Measurements from ENCODE around the gene LCNL1.

LCNL1 gene

GRCh38 chr9:136978865-136979544 is 3.8 kb upstream of the LCNL1 start:
- H3K36me3 ChIP-seq (ENCODE audit: insufficient read depth) = no peaks in the 10 kb centered on the region
- H4K20me1 ChIP-seq (ENCODE audit: insufficient read depth) = no peaks in the 10 kb centered on the region
- H3K4me1 ChIP-seq (ENCODE audit: low read depth, poor library complexity, severe bottlenecking) = no peaks in the 10 kb centered on the region
- no peaks in the 10 kb centered on the region for H3K79me2 ChIP-seq (ENCODE audit: insufficient read depth, low read depth)
- H2AFZ ChIP-seq (ENCODE audit: low read depth) = no peak overlapping the region
- H3K27me3 ChIP-seq (ENCODE audit: insufficient read depth, low read depth) = peaks cover 43% of the 10 kb centered on the region
- TF ChIP-seq CTCF (conservative IDR thresholded peaks at IDR 0.05; ENCODE audit: low read depth, low read length) = no peak
- H3K27ac ChIP-seq = no peak overlapping the region
- H3K4me2 ChIP-seq = no peak overlapping the region
- no peak overlapping the region for H3K4me3 ChIP-seq (IDR thresholded peaks at IDR 0.05; ENCODE audit: insufficient read depth, low read depth, low read length)
- H3K9ac ChIP-seq = no peak overlapping the region

DNA sequence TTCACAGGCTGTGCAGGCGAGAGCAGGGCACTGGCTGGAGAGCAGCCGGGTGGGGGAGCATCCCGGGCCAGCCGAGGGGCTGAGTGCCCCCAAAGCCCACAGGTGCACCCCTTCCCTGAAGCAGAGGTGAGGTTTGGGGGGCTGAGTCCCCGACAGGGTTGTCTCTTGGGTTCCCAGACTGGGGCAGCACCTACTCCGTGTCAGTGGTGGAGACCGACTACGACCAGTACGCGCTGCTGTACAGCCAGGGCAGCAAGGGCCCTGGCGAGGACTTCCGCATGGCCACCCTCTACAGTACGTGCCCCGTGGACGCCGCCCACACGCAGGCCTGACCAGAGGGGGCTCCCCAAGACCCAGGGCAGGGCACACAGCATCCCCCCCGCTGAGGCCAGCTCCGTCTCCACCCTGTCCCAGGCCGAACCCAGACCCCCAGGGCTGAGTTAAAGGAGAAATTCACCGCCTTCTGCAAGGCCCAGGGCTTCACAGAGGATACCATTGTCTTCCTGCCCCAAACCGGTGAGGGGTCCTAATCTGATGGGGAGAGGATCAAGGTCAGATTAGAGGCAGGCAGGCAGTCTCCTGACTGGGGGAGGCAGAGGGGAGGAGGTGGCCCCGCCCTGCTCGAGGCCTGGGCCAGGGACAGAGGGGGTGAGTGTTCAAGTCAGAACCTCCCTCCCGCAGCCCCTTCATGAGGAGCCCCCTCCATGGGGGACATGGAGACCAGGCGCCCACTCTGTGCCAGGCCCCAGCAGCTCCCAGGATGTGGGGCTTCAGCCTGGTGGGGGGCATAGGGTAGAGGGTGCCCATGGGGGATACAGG is 2.8 kb upstream of the LCNL1 start:
- Histone ChIP-seq H4K20me1 (ENCODE audit: insufficient read depth) (no peaks in the 10 kb centered on the region), H3K79me2 (ENCODE audit: insufficient read depth, low read depth) (no peaks in the 10 kb centered on the region), H3K36me3 (ENCODE audit: insufficient read depth) (no peaks in the 10 kb centered on the region), H3K4me3 (IDR thresholded peaks at IDR 0.05; ENCODE audit: insufficient read depth, low read depth, low read length) (no peak overlapping the region), H3K4me2 (no peak overlapping the region), H3K4me1 (ENCODE audit: low read depth, poor library complexity, severe bottlenecking) (no peaks in the 10 kb centered on the region), H3K27ac (no peak overlapping the region), H2AFZ (ENCODE audit: low read depth) (no peak overlapping the region), H3K9ac (no peak overlapping the region), H3K27me3 (ENCODE audit: insufficient read depth, low read depth) (peaks cover 43% of the 10 kb centered on the region)
- TF ChIP-seq CTCF (conservative IDR thresholded peaks at IDR 0.05; ENCODE audit: low read depth, low read length) = no peak

DNA sequence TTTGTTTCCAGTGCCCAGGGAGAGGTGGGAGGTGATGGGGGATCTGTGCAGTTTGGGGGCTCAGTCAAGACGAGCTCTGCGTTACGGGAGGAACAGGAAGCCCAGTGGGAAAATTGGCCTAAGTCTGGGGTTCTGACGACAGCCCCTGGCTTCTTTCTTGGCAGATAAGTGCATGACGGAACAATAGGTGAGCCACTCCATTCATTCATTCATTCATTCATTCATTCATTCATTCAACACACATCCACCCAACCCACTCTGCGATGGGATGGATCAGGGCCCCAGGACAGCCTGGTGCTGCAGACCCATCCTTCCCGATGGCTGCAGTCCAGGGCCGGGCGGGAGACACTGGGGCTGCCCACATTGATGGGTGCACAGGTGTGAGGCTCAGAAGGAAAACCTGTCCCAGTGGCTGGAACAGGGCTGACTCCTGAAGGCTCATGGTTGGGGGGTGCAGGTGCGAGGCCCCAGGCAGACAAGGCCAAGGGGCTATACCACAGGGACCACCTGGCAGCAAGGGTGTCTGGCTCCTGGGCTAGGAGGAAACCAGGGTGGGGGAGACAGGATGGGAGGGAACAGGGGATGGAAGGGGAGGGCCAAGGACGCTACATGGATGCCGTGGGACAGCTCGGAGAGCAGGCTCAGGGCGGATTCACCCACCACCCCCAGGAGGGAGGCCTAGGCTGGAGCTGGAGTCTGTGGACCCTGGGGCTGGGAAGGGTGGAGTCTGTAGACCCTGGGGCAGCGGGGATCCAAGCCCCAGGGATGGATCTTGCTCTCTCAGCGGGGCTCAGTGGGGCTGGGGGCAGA is 1.9 kb upstream of the LCNL1 start:
- H3K9ac ChIP-seq = no peak overlapping the region
- no peak overlapping the region for H2AFZ ChIP-seq (ENCODE audit: low read depth)
- no peaks in the 10 kb centered on the region for H3K36me3 ChIP-seq (ENCODE audit: insufficient read depth)
- no peak overlapping the region for H3K4me3 ChIP-seq (IDR thresholded peaks at IDR 0.05; ENCODE audit: insufficient read depth, low read depth, low read length)
- H3K27ac ChIP-seq = no peak overlapping the region
- no peaks in the 10 kb centered on the region for H3K4me1 ChIP-seq (ENCODE audit: low read depth, poor library complexity, severe bottlenecking)
- no peaks in the 10 kb centered on the region for H4K20me1 ChIP-seq (ENCODE audit: insufficient read depth)
- no peak for TF ChIP-seq CTCF (conservative IDR thresholded peaks at IDR 0.05; ENCODE audit: low read depth, low read length)
- H3K27me3 ChIP-seq (ENCODE audit: insufficient read depth, low read depth) = peaks cover 42% of the 10 kb centered on the region
- no peaks in the 10 kb centered on the region for H3K79me2 ChIP-seq (ENCODE audit: insufficient read depth, low read depth)
- H3K4me2 ChIP-seq = no peak overlapping the region

GRCh38 chr9:136981588-136982231 is 1.1 kb upstream of the LCNL1 start:
- Histone ChIP-seq H3K27ac (no peak overlapping the region), H3K4me1 (ENCODE audit: low read depth, poor library complexity, severe bottlenecking) (no peaks in the 10 kb centered on the region), H3K4me2 (no peak overlapping the region), H2AFZ (ENCODE audit: low read depth) (no peak overlapping the region), H3K36me3 (ENCODE audit: insufficient read depth) (no peaks in the 10 kb centered on the region), H4K20me1 (ENCODE audit: insufficient read depth) (no peaks in the 10 kb centered on the region), H3K79me2 (ENCODE audit: insufficient read depth, low read depth) (no peaks in the 10 kb centered on the region), H3K9ac (no peak overlapping the region), H3K4me3 (IDR thresholded peaks at IDR 0.05; ENCODE audit: insufficient read depth, low read depth, low read length) (no peak overlapping the region), H3K27me3 (ENCODE audit: insufficient read depth, low read depth) (peaks cover 50% of the 10 kb centered on the region)
- no peak for TF ChIP-seq CTCF (conservative IDR thresholded peaks at IDR 0.05; ENCODE audit: low read depth, low read length)
